LHCN-M2 (cell line): ENCODE measurements around the gene CNOT3. TPM values are rescaled to one million over a fixed set of nuclear protein-coding genes. Genes with fewer than 3 reads are reported as not detected.
A peak's percentile ranks its signal among the peaks of the same experiment; 100 is the strongest.
"Not testable (repeated sequence)": the region's sequence is repeated elsewhere in the genome, so short reads cannot be mapped to it uniquely, and the experiment has no call there.

Experiments used
- DNase-seq: peaks from one replicate; pipeline ENCODE4 v3.0.0-alpha.2; 2012; ENCODE audit warnings: low read depth
- polyA plus RNA-seq: library from polyadenylated mRNA; unstranded; fragments of >200 nt; gene quantifications from one replicate; pipeline ENCODE4 v1.2.1, GENCODE V29; 2012; ENCODE audit warnings: missing spikeins
- total RNA-seq: library from RNA; depleted of rRNA; stranded (reverse); fragments of >200 nt; gene quantifications from 2 replicates; pipeline ENCODE4 v1.2.3, GENCODE V29; 2014; rRNA removed

Gene CNOT3
- total RNA-seq, result 18.2 and 18.4 TPM in 2 replicates
- 29.3 TPM for polyA plus RNA-seq

DNA sequence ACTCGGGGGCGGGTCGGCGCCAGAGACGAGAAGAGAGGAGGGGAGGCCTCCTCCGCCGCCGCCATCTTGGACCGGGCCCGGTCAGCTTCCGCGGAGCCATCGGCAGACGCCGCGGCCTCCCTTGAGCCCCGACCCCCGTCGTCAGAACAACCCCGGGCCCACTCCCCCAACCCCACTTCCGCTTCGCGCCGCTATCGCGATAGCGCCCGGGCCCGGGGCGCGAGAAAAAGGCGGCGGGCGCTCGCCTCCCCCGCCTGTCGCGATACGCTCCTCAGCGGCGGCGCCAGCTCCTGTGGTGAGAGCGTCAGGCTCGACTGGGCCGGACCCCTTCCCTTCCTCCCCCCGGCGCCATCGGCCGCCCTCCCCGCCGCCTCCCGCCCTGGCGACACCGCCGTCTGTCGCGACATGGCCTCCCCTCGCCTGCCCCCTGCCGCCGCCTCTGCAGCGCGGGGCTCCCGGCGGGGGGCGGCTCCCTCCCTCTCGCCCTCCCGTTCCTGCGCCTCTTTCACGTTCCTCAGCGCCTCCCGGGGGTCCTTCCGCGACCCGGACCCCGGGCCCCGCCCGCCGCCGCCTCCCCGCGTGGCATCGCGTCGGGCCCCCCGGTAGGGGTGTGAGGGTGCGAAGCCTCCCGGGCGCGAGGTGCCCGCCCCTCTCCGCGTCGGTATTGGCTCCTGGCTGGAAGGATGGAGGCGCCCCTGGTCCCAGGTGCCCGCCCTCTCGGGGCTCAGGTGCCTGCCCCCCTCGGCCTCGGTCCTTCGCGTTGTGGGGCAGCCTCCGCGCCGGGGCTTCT is at the start of gene CNOT3:
Gene CNOT3, plus strand, starts transcription at position 64 of the 790 bp plus-strand sequence. CDS start 5,217 bp downstream, outside the sequence.
- no peak for DNase-seq

DNA sequence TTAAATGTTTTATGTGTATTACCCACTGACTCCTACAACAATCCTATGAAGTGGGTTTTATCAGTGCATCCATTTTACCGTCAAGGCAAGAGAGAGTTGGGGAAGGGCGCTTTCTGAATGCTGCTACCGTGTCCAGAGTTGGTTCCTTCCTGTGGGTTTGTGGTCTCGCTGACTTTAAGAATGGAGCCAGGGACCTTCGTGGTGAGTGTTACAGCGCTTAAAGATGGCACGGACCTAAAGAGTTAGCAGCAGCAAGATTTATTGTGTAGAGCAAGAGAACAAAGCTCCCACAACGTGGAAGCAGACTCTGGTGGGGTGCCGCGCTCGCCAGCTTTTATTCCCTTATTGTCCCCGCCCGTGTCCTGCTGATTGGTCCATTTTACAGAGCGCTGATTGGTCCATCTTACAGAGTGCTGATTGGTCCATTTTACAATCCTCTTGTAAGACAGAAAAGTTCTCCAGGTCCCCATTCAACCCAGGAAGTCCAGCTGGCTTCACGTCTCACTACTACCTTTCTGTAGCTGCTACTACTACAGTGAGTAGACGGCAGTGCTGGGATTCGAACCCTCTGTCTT is 43.0 kb upstream of the CNOT3 start:
- no peak for DNase-seq

DNA sequence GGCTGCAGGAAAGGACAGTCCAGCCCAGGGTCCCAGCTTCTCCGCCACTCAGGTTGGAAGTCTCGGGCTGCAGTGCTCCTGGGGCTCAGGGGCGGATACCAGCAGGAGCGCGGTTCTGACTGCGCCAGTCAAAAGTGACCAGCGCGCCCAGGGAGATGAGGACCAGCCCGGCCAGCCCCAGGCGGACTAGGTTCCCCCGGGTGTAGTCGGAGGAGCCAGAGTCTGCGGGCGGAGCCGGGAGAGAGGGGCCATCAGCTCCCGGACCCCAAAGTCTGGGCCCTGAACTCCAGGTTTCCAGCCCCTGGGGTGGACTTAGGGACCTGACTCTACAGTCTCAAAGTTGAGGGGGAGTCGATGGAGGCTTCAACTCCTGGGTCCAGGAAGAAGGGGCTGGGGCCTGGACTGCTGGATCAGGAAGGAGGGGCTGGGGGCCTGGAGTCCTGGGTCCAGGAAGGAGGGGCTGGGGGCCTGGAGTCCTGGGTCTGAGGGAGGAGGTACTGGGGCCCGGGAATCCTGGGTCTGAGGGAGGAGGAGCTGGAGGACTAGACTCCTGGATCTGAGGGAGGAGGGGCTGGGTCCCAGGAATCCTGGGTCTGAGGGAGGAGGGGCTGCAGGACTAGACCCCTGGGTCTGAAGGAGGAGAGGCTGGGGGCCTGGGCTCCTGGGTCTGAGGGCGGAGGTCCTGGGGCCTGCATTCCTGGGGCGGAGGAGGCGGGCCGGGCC is 42.3 kb upstream of the CNOT3 start:
- no peak for DNase-seq

DNA sequence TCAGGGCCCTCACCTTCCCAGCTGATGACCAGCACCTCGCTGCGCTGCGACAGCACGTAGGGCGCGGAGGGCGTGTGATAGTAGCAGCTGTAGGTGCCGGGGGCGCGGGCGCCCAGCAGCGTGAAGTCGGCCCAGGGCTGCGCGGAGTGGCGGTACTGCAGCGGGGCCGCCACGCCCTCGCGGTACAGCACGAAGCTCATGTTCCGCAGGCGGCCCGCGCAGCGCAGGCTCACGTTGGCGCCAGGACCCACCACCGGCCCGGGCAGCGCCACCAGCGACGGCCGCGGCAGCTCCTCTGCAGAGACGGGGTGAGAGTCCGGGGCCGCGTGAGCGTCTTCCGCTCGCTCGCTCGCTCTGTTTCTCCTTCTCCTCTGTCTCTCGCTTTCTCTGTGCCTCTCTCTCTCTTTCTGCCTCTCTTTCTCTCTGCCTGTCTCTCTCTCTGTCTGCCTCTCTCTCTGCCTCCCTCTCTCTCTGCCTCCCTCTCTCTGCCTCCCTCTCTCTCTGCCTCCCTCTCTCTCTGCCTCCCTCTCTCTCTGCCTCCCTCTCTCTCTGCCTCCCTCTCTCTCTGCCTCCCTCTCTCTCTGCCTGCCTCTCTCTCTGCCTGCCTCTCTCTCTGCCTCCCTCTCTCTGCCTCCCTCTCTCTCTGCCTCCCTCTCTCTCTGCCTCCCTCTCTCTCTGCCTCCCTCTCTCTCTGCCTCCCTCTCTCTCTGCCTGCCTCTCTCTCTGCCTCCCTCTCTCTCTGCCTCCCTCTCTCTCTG is 41.5 kb upstream of the CNOT3 start:
- DNase-seq, result peak; percentile 39

DNA sequence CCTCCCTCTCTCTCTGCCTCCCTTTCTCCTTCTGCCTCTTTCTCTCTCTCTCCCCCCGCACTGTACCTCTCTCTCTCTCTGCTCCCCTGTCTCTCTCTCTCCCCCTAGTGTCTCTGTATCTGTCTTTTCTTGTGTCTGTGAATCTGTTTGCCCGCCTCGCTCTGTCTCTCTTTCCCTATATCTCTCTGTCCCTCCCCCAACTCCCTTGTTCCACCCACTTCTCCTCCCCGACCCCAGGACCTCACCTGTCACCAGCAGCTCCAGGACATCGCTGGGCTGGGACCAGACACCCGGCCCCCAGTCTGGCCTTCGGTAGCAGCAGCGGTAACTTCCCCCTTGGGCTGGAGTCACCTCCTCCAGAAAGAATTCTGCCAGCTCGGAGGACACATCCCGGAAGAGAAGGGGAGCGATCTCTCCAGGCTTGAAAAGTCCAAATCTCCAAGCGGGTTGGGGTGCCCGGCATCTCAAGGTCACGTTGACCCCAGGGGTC is 40.9 kb upstream of the CNOT3 start:
- DNase-seq, result peak; percentile 66

DNA sequence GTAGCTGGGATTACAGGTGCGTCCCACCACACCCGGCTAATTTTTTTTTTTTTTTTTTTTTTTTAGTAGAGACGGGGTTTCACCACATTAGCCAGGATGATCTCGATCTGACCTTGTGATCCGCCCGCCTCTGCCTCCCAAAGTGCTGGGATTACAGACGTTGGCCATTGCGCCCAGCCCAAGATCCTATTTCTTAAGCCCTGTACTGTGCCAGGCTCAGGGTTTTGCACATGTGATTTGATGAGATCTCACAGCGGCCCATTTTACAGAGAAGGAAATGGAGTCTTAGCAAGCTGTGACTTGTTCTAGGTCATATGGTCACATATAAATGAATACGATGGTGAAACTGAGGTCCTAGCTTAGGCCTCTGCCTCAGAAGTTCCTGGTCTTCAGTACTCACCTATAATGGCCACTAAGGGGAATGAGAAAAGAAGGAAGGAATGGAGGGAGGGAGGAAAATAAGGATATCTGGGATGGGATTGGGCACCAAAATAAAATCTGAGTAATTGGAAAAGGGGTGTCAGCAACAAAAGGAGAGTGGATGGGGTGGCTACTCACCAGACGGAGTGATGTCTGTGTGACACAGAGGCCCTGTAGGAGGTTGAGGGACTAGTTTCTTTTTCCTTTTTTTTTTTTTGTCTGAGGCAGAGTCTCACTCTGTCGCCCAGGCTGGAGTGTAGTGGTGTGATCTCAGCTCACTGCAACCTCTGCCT is 38.2 kb upstream of the CNOT3 start:
- DNase-seq, result no peak

DNA sequence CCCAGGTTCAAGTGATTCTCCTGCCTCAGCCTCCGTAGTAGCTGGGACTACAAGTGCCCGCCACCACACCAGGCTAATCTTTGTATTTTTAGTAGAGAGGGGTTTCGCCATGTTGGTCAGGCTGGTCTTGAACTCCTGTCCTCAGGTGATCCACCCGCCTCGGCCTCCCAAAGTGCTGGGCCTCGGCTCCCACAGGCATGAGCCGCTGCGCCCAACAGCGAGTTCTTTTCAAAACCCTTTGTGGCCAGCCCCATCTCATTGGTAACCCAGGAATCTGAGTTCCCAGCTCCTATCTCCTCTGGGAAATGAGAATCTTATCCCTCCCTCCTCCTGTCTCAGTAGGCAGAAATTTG is 37.7 kb upstream of the CNOT3 start:
- not testable (repeated sequence) for DNase-seq

DNA sequence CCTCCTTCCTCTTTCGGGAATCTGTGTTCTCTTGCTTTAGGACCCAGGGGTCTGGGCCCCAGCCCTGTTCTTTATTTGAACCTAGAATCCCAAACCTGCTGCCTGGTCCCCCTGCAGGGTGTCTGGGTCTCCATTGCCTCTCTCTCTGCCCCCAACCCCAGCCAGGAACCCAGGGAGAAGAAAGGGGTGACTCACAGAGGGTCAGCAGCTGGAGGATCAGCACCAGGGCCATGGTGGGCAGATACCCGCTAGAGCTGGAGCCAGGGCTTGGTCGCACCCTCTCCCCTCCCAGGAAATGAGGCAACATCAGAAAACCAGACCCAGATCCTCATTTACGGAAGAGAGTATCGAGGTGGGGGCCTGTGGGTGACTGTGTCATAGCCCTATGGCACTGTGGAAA is 37.0 kb upstream of the CNOT3 start, which contains the start of gene OSCAR:
Gene OSCAR, minus strand, starts transcription at position 243 of the 400 bp plus-strand sequence. Its CDS starts 11 bp downstream, at position 232.
- no peak for DNase-seq

DNA sequence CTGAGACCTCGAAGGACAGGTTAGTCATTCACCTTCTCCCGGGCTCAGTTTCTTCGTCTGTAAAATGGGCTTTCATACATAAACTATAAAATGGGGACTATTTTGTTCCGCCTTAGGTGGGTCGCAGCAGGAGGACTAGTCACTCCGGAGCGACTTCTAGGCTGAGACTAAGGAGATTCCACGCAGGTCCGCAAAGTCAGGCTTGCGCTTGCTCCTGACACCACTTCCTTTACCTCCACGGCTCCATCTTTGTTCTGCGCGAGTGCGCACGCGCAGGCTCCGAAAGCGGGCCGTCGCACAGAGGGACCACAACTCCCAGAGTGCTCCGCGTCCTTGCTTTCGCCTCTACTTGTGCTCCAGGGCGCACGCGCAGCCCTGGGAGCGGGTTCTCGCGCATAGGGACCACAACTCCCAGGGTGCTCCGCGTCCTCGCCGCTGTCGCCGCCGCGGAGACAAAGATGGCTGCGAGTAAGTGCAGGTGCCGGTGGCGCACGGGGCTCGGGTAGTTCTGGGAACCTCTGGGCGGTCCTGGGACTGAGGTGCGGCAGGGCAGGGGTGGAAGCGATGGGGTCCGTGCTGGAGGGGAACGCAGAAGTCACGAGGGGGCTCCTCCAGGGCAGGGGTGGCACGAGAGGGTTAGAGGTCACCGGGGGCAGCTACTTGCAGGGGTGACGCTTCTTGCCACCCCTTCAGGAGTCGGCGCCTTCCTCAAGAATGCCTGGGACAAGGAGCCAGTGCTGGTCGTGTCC is 35.0 kb upstream of the CNOT3 start, which contains the start of gene NDUFA3:
Gene NDUFA3, plus strand, starts transcription at position 435 of the 749 bp plus-strand sequence. Its CDS starts 24 bp downstream, at position 459.
- DNase-seq, result peak; percentile 97

DNA sequence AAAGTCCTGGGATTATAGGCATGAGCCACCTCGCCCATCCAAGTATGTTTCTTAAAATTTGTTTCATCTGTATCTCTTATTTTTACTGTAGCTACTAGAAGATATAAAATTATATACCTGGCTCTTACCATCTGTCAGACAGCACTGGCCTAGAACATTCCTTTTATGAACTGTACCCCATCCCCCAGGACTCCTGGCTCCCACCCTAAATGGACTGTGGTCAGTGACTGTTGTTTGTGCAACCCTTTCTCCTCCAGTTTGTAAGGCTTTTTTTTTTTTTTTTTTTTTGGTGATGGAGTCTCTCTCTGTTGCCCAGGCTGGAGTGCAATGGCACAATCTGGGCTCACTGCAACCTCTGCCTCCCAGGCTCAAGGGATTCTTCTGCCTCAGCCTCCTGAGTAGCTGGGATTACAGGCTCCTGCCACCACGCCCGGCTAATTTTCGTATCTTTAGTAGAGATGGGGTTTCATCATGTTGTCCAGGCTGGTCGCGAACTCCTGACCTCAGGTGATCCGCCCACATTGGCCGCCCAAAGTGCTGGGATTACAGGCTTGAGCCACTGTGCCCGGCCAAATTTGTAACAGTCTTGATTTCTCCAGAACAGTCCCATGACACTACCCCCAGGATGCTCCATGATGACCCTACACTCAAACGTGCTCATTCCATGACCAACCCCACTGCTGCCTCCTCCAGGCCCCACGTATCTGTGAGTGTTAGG is 32.4 kb upstream of the CNOT3 start:
- no peak for DNase-seq

DNA sequence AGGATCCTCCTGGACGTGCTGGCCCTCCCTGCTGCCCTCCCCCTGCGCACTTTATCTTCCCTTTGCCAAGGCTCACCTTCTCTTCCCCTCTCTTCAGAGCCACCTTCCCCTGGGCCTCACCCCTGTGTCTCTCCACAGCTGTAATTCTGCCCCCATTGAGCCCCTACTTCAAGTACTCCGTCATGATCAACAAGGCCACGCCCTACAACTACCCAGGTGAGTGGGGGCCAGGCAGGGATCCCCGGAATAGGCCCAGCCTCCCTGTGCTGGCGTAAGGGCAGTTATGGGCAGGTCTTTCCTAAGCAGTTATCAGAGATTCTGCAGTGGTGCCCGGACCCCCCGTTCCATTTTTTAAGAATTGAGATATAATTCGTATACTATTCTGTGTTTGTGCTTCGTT is 31.8 kb upstream of the CNOT3 start:
- DNase-seq, result no peak

DNA sequence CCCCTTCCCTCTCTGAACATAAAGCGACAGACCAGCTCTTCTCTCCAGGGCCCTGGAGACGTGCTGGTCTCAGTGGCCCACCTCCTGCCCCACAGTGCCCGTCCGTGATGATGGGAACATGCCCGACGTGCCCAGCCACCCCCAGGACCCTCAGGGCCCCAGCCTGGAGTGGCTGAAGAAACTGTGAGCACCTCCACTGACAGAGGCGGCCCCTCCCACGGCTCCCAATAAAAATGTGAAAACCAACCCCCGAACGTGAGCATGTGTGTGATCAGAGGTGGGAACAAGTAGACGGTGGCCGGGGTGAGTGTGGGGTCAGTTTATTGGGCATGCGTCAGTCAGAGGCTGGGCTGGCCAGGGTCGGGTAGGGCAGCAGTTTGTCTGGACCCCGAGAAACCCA is 30.8 kb upstream of the CNOT3 start:
- no peak for DNase-seq

DNA sequence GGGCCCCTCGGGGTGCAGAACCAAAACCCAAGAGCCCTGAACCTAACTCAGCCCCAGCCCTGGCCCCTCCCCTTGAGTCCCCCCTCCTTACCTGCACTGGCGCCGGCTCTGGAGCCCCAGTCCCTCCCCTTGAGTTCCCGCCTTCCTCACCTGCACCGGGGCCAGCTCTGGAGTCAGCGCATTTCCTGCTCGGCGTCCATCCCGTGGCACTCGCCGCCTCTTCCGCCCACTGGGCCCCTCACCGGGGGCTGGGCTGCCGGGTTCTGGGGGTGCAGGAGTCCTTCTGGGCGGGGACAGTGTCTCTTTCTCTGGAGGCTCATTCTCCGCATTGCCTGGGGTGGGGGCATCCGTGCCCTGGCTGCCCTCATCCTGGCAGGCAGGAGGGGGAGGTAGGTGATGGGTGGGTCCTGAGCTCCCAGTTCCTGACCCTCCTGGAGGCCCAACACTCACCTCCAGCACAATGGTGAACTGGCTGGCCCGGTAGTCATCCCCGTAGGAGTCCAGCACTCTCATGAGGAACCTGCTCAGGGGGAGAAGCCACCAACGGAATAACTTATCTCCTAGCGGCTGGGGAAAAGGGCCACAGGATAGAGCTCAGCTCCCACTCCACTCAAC is 29.6 kb upstream of the CNOT3 start:
- DNase-seq, result no peak

DNA sequence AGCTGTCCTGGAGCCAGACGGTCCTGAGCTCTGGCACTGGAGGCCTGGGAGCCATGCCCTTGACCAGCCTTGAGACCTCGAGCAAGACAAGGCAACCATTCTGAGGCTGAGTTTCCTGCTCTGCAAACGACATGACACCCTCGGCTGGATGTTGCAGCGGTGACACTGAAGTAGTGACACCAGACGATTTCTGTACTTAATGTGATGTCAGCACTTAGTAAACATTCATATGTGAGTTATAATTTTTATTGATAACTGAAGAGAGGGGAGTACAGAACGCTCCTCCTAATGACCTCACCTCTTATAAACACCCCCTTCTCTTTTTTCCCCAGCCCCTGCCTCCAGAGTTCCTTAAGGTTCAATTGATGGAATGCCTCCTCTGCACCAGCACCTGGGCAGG is 29.1 kb upstream of the CNOT3 start:
- no peak for DNase-seq

DNA sequence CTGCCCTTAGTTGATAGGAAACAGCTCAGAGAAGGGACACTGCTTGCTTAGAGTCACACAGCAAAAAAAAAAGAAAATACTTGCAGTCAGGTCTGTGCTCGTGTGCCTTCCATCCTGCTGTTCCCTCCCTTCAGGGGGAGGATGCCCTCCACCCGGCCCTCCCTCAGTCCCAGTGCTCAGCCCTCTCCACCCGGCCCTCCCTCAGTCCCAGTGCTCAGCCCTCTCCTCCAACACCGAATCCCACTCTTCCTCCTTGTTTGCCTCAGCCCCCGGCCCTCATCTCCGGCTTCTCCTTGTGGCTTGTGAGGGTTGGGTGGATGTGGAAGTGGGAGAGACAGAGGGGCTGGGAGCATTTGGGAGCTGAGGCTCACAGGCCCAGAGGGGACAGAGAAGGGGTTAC is 27.9 kb upstream of the CNOT3 start:
- no peak for DNase-seq

DNA sequence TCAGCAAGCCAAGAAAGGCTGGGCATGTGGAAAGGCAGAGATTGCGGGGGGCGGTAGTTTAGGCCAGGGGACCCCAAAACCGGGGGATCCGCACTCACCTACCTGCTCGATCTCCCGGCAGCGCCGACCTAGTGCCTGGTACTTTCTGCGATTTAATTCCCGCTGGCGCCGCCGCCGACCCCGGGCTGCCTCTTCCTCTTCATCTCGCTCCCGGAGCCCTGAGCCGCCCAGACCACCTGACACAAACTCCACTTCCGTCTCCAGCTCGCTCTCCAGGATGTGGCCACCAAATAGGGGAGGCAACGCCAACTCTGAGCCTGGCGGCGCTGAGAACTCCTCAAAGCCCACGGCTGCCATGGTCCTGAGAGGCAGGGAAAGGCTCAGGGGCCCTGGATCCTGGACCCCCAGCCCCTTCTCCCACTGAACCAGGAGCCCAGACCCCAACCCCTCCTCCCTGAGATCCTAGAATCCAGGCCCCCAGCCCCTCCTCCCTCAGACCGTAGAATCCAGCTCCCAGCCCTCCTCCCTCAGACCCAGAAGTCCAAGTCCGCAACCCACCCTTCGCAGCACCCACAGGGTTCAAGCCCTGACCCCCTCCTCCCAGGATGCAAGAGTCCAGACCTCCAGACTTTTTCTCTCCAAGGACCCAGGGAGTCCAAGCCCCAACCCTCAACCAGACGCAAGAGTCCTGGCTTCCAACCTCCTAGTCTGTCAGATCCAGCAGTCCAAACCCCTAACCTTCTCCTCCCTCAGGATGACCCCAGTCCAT is 23.0 kb upstream of the CNOT3 start:
- DNase-seq, result no peak

DNA sequence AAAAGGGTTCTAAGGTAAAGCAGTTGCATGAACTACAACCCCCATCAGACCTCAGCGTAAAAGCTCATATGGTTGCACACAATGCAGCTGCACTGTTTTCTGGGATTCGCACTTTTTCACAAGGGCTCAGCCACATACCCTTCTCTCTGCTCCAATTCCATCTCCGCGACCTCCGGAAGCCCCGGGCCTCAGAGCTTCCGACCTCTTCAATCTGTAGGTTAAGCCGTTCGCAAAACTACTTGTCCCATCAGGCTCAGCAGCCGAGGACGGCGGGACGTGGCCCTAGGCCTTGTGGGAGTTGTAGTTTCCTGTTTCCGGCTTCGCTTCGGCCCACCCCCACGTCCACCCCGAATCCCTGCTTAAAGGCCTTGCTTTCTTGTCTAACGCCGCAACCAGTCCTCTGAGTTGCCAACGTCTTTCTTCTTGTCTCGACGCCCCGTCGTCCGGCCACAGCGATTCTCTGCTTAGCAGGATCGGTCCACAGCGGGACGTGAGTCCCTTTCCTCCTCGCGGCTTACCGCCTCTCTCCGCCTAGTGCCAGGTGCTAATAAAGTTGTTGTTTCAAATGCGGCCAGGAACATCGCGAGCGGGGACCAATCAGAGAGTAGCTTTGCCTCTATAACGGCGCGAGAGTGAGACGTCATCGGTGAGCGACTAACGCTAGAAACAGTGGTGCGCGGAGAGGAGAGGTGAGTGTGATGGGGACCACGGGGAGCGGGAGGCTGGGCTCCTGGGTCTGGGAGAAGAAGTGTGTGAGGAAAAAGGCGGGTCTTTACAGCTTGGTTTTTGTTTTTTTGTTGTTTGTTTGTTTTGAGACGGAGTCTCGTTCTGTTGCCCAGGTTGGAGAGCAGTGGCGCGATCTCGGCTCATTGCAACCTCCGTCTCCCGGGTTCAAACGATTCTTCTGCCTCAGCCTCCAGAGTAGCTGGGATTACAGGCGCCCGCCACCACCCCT is 22.2 kb upstream of the CNOT3 start, which contains the start of the genes PRPF31 and TFPT:
Gene PRPF31, plus strand, starts transcription at position 646 of the 955 bp plus-strand sequence. CDS start 2,525 bp downstream, outside the sequence.
Gene TFPT, minus strand, starts transcription at position 549 of the 955 bp plus-strand sequence. Its CDS starts 388 bp downstream, at position 161.
- peak; percentile 98 for DNase-seq
